ENCODE measurements around the gene NUP93.
"Not testable (repeated sequence)": the region's sequence is repeated elsewhere in the genome, so short reads cannot be mapped to it uniquely, and the experiment has no call there.

The NUP93 gene

GRCh38 chr16:56780646-56781045 is 50.7 kb downstream of the NUP93 start:
- DNase-seq: no peak

- peak; percentile 58 for DNase-seq
These were observed 51.6 kb downstream of the NUP93 start for GRCh38 chr16:56781528-56781961.

- DNase-seq: peak; percentile 44
These were observed 53.4 kb downstream of the NUP93 start for GRCh38 chr16:56783344-56783743.

- DNase-seq: no peak
These were observed 55.4 kb downstream of the NUP93 start for GRCh38 chr16:56785317-56785716.

GRCh38 chr16:56787167-56787566 is 57.2 kb downstream of the NUP93 start:
- DNase-seq: no peak

- no peak for DNase-seq
These were observed 58.5 kb downstream of the NUP93 start for GRCh38 chr16:56788435-56788834.

GRCh38 chr16:56789360-56789759 is 59.4 kb downstream of the NUP93 start:
- peak; percentile 7 for DNase-seq

- DNase-seq: no peak
These were observed 63.0 kb downstream of the NUP93 start for GRCh38 chr16:56792967-56793366.

- no peak for DNase-seq
These were observed 63.6 kb downstream of the NUP93 start for GRCh38 chr16:56793492-56793891.

GRCh38 chr16:56795011-56795410 is 65.1 kb downstream of the NUP93 start:
- DNase-seq: no peak

GRCh38 chr16:56797038-56797437 is 67.1 kb downstream of the NUP93 start:
- not testable (repeated sequence) for DNase-seq

- no peak for DNase-seq
These were observed 67.9 kb downstream of the NUP93 start for GRCh38 chr16:56797861-56798260.

- no peak for DNase-seq
These were observed 69.0 kb downstream of the NUP93 start for GRCh38 chr16:56798955-56799354.

GRCh38 chr16:56800355-56800754 is 70.4 kb downstream of the NUP93 start:
- DNase-seq: no peak

- DNase-seq: no peak
These were observed 71.8 kb downstream of the NUP93 start for GRCh38 chr16:56801762-56802161.

GRCh38 chr16:56807011-56807675 is 77.2 kb downstream of the NUP93 start:
- no peak for DNase-seq

- DNase-seq: not testable (repeated sequence)
These were observed 77.7 kb downstream of the NUP93 start for GRCh38 chr16:56807676-56808067.

- no peak for DNase-seq
These were observed 81.0 kb downstream of the NUP93 start for GRCh38 chr16:56810954-56811353.

GRCh38 chr16:56811602-56812001 is 81.7 kb downstream of the NUP93 start:
- DNase-seq: not testable (repeated sequence)

- no peak for DNase-seq
These were observed 83.0 kb downstream of the NUP93 start for GRCh38 chr16:56812884-56813283.

GRCh38 chr16:56814537-56815432 is 84.9 kb downstream of the NUP93 start:
- DNase-seq: no peak

- no peak for DNase-seq
These were observed 85.8 kb downstream of the NUP93 start for GRCh38 chr16:56815721-56816120.

GRCh38 chr16:56817056-56817455 is 87.1 kb downstream of the NUP93 start:
- no peak for DNase-seq

- DNase-seq: no peak
These were observed 88.0 kb downstream of the NUP93 start for GRCh38 chr16:56817938-56818337.
